ENCODE results near the gene MOSPD3. TPM values are rescaled to one million over a fixed set of nuclear protein-coding genes. Genes with fewer than 3 reads are reported as not detected.
A peak's percentile ranks its signal among the peaks of the same experiment; 100 is the strongest.

Gene MOSPD3
- total and polyA plus RNA-seq, 10 of the 15 experiments (the other 5 are each of a cell fraction or from before 2014, with no cell fraction given) = 0.61 to 13.6 (median 4.1) TPM

GRCh38 chr7:100585511-100586265 is 26.7 kb upstream of the MOSPD3 start, which contains the start of gene LRCH4 (continued):
- TF ChIP-seq, protein P1, sequence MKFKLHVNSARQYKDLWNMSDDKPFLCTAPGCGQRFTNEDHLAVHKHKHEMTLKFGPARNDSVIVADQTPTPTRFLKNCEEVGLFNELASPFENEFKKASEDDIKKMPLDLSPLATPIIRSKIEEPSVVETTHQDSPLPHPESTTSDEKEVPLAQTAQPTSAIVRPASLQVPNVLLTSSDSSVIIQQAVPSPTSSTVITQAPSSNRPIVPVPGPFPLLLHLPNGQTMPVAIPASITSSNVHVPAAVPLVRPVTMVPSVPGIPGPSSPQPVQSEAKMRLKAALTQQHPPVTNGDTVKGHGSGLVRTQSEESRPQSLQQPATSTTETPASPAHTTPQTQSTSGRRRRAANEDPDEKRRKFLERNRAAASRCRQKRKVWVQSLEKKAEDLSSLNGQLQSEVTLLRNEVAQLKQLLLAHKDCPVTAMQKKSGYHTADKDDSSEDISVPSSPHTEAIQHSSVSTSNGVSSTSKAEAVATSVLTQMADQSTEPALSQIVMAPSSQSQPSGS (IDR thresholded peaks at IDR 0.05; ENCODE audit: low read length) = no peak
- TF ChIP-seq CEBPB (IDR thresholded peaks at IDR 0.05; ENCODE audit: borderline replicate concordance in 1 of 2, low read depth in 2 of 2, low read length in 2 of 2) (no peak), MTA2 (IDR thresholded peaks at IDR 0.05; ENCODE audit: low read depth) (no peak), RUNX3 (IDR thresholded peaks at IDR 0.05; ENCODE audit: low read length) (no peak), NRF1 (conservative IDR thresholded peaks at IDR 0.05; ENCODE audit: low read depth, low read length) (no peak), PBX3 (IDR thresholded peaks at IDR 0.05; ENCODE audit: insufficient replicate concordance, low read depth, low read length) (peak; percentile 88), ZNF207 (IDR thresholded peaks at IDR 0.05; ENCODE audit: borderline replicate concordance) (peak; percentile 95; the same call in 1 of the 2 replicates), NKRF (conservative IDR thresholded peaks at IDR 0.05) (peak; percentile 92), NFYA (IDR thresholded peaks at IDR 0.05; ENCODE audit: borderline replicate concordance, low read depth, low read length) (no peak), CHD4 (IDR thresholded peaks at IDR 0.05) (no peak), CHD1 (IDR thresholded peaks at IDR 0.05; ENCODE audit: low read depth, low read length) (no peak; the same call in 1 of the 2 replicates), TARDBP (IDR thresholded peaks at IDR 0.05; ENCODE audit: borderline replicate concordance) (peak; percentile 81; the same call in 1 of the 2 replicates), SPI1 (IDR thresholded peaks at IDR 0.05; ENCODE audit: borderline replicate concordance, insufficient read depth, low read depth, low read length) (no peak), IKZF2 (IDR thresholded peaks at IDR 0.05) (peak in 1 of 2 experiments; percentile 14; a peak in 1 of 4 replicates), POLR2AphosphoS5 (IDR thresholded peaks at IDR 0.05; ENCODE audit: low read length) (peak; percentile 98), KDM1A (IDR thresholded peaks at IDR 0.05; ENCODE audit: borderline replicate concordance) (no peak), SIN3A (IDR thresholded peaks at IDR 0.05; ENCODE audit: low read depth, low read length) (no peak; the same call in none of the 2 replicates)
- TF ChIP-seq, protein P2, sequence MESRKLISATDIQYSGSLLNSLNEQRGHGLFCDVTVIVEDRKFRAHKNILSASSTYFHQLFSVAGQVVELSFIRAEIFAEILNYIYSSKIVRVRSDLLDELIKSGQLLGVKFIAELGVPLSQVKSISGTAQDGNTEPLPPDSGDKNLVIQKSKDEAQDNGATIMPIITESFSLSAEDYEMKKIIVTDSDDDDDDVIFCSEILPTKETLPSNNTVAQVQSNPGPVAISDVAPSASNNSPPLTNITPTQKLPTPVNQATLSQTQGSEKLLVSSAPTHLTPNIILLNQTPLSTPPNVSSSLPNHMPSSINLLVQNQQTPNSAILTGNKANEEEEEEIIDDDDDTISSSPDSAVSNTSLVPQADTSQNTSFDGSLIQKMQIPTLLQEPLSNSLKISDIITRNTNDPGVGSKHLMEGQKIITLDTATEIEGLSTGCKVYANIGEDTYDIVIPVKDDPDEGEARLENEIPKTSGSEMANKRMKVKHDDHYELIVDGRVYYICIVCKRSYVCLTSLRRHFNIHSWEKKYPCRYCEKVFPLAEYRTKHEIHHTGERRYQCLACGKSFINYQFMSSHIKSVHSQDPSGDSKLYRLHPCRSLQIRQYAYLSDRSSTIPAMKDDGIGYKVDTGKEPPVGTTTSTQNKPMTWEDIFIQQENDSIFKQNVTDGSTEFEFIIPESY (IDR thresholded peaks at IDR 0.05) = no peak
- TF ChIP-seq, protein P3, sequence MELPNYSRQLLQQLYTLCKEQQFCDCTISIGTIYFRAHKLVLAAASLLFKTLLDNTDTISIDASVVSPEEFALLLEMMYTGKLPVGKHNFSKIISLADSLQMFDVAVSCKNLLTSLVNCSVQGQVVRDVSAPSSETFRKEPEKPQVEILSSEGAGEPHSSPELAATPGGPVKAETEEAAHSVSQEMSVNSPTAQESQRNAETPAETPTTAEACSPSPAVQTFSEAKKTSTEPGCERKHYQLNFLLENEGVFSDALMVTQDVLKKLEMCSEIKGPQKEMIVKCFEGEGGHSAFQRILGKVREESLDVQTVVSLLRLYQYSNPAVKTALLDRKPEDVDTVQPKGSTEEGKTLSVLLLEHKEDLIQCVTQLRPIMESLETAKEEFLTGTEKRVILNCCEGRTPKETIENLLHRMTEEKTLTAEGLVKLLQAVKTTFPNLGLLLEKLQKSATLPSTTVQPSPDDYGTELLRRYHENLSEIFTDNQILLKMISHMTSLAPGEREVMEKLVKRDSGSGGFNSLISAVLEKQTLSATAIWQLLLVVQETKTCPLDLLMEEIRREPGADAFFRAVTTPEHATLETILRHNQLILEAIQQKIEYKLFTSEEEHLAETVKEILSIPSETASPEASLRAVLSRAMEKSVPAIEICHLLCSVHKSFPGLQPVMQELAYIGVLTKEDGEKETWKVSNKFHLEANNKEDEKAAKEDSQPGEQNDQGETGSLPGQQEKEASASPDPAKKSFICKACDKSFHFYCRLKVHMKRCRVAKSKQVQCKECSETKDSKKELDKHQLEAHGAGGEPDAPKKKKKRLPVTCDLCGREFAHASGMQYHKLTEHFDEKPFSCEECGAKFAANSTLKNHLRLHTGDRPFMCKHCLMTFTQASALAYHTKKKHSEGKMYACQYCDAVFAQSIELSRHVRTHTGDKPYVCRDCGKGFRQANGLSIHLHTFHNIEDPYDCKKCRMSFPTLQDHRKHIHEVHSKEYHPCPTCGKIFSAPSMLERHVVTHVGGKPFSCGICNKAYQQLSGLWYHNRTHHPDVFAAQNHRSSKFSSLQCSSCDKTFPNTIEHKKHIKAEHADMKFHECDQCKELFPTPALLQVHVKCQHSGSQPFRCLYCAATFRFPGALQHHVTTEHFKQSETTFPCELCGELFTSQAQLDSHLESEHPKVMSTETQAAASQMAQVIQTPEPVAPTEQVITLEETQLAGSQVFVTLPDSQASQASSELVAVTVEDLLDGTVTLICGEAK (IDR thresholded peaks at IDR 0.05; ENCODE audit: borderline replicate concordance) = no peak
